IMR-90 (cell line): Measurements from ENCODE around the gene FADS6. TPM values are rescaled to one million over a fixed set of nuclear protein-coding genes. Genes with fewer than 3 reads are reported as not detected.

Experiments
- ATAC-seq: fragments of 200-7000 bp; cut with Tn5 transposase; 2 replicates; pipeline ENCODE4 v1.9.1; 2020; ENCODE audit warnings: low read depth, mild to moderate bottlenecking, moderate library complexity
- BruUV-seq: library from RNA; stranded (reverse); fragments of 400-500 nt; replicated peaks from 2 replicates; lab custom pipeline; 2021; lab: Mats Ljungman, UMichigan
- CTCF ChIA-PET: fragments of 300-600 bp; formaldehyde crosslinking; extraction: SDS; loops from one replicate; lab custom pipeline; 2021; ENCODE audit warnings: antibody characterized with exemption; lab: Yijun Ruan, JAX
- POLR2A ChIA-PET: fragments of 300-600 bp; sonication (Branson Sonifier 250); formaldehyde crosslinking; loops from one replicate; lab custom pipeline; 2022; ENCODE audit warnings: antibody characterized with exemption; ENCODE audit not compliant: unreplicated experiment; lab: Charles Lee
- DNase-seq: peaks from one replicate; pipeline ENCODE4 v3.0.0; 2013
- H2AFZ ChIP-seq: replicated peaks from 2 replicates; pipeline ENCODE3; 2013; ENCODE audit warnings: low read length, mild to moderate bottlenecking; ENCODE audit not compliant: poor library complexity
- H2AK5ac ChIP-seq: 2 replicates; pipeline ENCODE4 v1.6.1; 2013; ENCODE audit warnings: low read depth, low read length, inconsistent platforms
- H2AK9ac ChIP-seq: replicated peaks from 2 replicates; pipeline ENCODE3; 2013; ENCODE audit warnings: mild to moderate bottlenecking, low read depth, low read length, moderate library complexity; ENCODE audit not compliant: poor library complexity
- H2BK120ac ChIP-seq: 2 replicates; pipeline ENCODE4 v1.6.1; 2013; ENCODE audit warnings: low read depth, low read length, inconsistent platforms
- H2BK15ac ChIP-seq: 3 replicates; pipeline ENCODE4 v1.6.1; 2013; ENCODE audit warnings: low read depth, low read length, inconsistent platforms
- H2BK20ac ChIP-seq: 2 replicates; pipeline ENCODE4 v1.6.1; 2013; ENCODE audit warnings: low read depth, mild to moderate bottlenecking, inconsistent platforms, low read length, moderate library complexity
- H2BK5ac ChIP-seq: 2 replicates; pipeline ENCODE4 v1.6.1; 2013; ENCODE audit warnings: mild to moderate bottlenecking, low read depth, low read length, inconsistent platforms; ENCODE audit not compliant: poor library complexity, severe bottlenecking
- H3K14ac ChIP-seq: replicated peaks from 2 replicates; pipeline ENCODE4 v1.6.1; 2013; ENCODE audit warnings: low read depth, low read length, inconsistent platforms
- H3K18ac ChIP-seq: 2 replicates; pipeline ENCODE4 v1.6.1; 2013; ENCODE audit warnings: low read depth, low read length, control low read depth
- H3K23ac ChIP-seq: 2 replicates; pipeline ENCODE4 v1.6.1; 2013; ENCODE audit warnings: low read depth, low read length, inconsistent platforms
- H3K27ac ChIP-seq: 2 replicates; pipeline ENCODE4 v1.5.1; 2013; ENCODE audit warnings: mild to moderate bottlenecking, control low read depth, low read length; ENCODE audit not compliant: insufficient read depth
- H3K27me3 ChIP-seq: 2 replicates; pipeline ENCODE4 v1.6.1; 2013; ENCODE audit warnings: low read length; ENCODE audit not compliant: control insufficient read depth, insufficient read depth
- H3K36me3 ChIP-seq: 2 replicates; pipeline ENCODE4 v1.6.1; 2013; ENCODE audit warnings: low read length, mixed read lengths; ENCODE audit not compliant: control insufficient read depth, insufficient read depth
- H3K4ac ChIP-seq: 2 replicates; pipeline ENCODE4 v1.6.1; 2013; ENCODE audit warnings: low read depth, low read length, inconsistent platforms
- H3K4me1 ChIP-seq: 2 replicates; pipeline ENCODE4 v1.6.1; 2013; ENCODE audit warnings: low read length, mixed read lengths; ENCODE audit not compliant: control insufficient read depth, insufficient read depth
- H3K4me2 ChIP-seq: 2 replicates; pipeline ENCODE4 v1.6.1; 2013; ENCODE audit warnings: low read depth, mild to moderate bottlenecking, control low read depth, low read length, moderate library complexity
- H3K4me3 ChIP-seq: 2 replicates; pipeline ENCODE4 v1.5.1; 2013; ENCODE audit warnings: low read depth, mild to moderate bottlenecking, control low read depth, low read length, moderate library complexity; ENCODE audit not compliant: insufficient read depth
- H3K56ac ChIP-seq: 2 replicates; pipeline ENCODE4 v1.6.1; 2013; ENCODE audit warnings: low read length, inconsistent platforms; ENCODE audit not compliant: insufficient read depth; ENCODE audit errors: extremely low read depth
- H3K79me1 ChIP-seq, 2 experiments: 2 replicates each; pipeline ENCODE4 v1.6.1; 2013; ENCODE audit warnings: low read length in 2 of 2, inconsistent platforms in 1 of 2, low read depth in 1 of 2
- H3K9ac ChIP-seq: 2 replicates; pipeline ENCODE4 v1.6.1; 2013; ENCODE audit warnings: low read depth, low read length, control low read depth
- H3K9me1 ChIP-seq: 2 replicates; pipeline ENCODE4 v1.6.1; 2013; ENCODE audit warnings: low read length, inconsistent platforms; ENCODE audit not compliant: insufficient read depth
- H3K9me3 ChIP-seq: 2 replicates; pipeline ENCODE4 v1.6.1; 2013; ENCODE audit warnings: low read length; ENCODE audit not compliant: control insufficient read depth, insufficient read depth
- H4K20me1 ChIP-seq: 2 replicates; pipeline ENCODE4 v1.6.1; 2013; ENCODE audit warnings: low read length, inconsistent platforms; ENCODE audit not compliant: insufficient read depth
- H4K5ac ChIP-seq: 2 replicates; pipeline ENCODE4 v1.6.1; 2013; ENCODE audit warnings: mild to moderate bottlenecking, low read depth, low read length, control low read depth
- H4K8ac ChIP-seq, 2 experiments: 2 replicates each; pipeline ENCODE4 v1.6.1; 2013; ENCODE audit warnings: low read depth in 2 of 2, low read length in 2 of 2, control low read depth in 1 of 2, inconsistent platforms in 1 of 2
- H4K91ac ChIP-seq: 2 replicates; pipeline ENCODE4 v1.6.1; 2013; ENCODE audit warnings: low read depth, low read length, inconsistent platforms; ENCODE audit not compliant: insufficient read depth
- BHLHE40 ChIP-seq: fragments of 150-350 bp; IDR thresholded peaks from 2 replicates; pipeline ENCODE4 v1.6.1; 2016; ENCODE audit warnings: mild to moderate bottlenecking, low read depth, low read length
- MXI1 ChIP-seq: IDR thresholded peaks from 2 replicates; pipeline ENCODE4 v1.6.1; 2012; ENCODE audit warnings: low read depth, mild to moderate bottlenecking, low read length, moderate library complexity, borderline replicate concordance
- NFE2L2 ChIP-seq: fragments of 150-350 bp; IDR thresholded peaks from 2 replicates; pipeline ENCODE4 v1.6.1; 2016; ENCODE audit warnings: low read depth, mild to moderate bottlenecking, low read length
- RFX5 ChIP-seq: IDR thresholded peaks from 2 replicates; pipeline ENCODE4 v1.8.0; 2012; ENCODE audit warnings: low read depth, mild to moderate bottlenecking, low read length, moderate library complexity
- SMC3 ChIP-seq: fragments of 150-350 bp; IDR thresholded peaks from 2 replicates; pipeline ENCODE4 v1.6.1; 2016; ENCODE audit warnings: low read depth, mild to moderate bottlenecking, antibody characterized with exemption, low read length, moderate library complexity
- WGBS, 2 experiments: methylation state at CpG; one replicate each; pipeline versions ENCODE4 v1.1.5 to v1.1.7; 2013; ENCODE audit warnings: missing lambda C conversion rate in 2 of 2; ENCODE audit not compliant: insufficient read length in 1 of 2; ENCODE audit errors: extremely low coverage in 2 of 2; 5-methylcytosine and 5-hydroxymethylcytosine counted together
- dilution Hi-C: fragments of 300-500 bp; cut with HindIII; formaldehyde crosslinking; loops from one replicate; pipeline ENCODE4 v1.14.3; 2018; ENCODE audit warnings: low sequenced_read_pairs; ENCODE audit not compliant: unreplicated experiment
- in situ Hi-C: fragments of 300-500 bp; cut with MboI; formaldehyde crosslinking; loops from 3 replicates; pipeline ENCODE4 v1.14.3; 2019; ENCODE audit warnings: low sequenced_read_pairs, inconsistent platforms, mixed read lengths
- intact Hi-C: fragments of 100-400 bp; cut with micrococcal nuclease; formaldehyde crosslinking; loops from 2 replicates; pipeline ENCODE4 v1.10.0; 2022
- polyA plus RNA-seq, 3 experiments: library from polyadenylated mRNA; depleted of rRNA; stranded (reverse); fragments of >200 nt; gene quantifications; 2 replicates each; pipeline ENCODE4 v1.2.3, GENCODE V29; 2012; ENCODE audit warnings: low replicate concordance in 1 of 3
- total RNA-seq: library from RNA; depleted of rRNA; stranded (reverse); fragments of >200 nt; gene quantifications from 2 replicates; pipeline ENCODE4 v1.2.3, GENCODE V29; 2012

FADS6 gene
- total and polyA plus RNA-seq, 2 of the 4 experiments (the other 2 are of a cell fraction) = not detected

GRCh38 chr17:74846621-74847020 is 46.8 kb downstream of the FADS6 start:
- intact Hi-C loops = no loop called here
- Histone ChIP-seq H2BK120ac (no peak overlapping the region), H3K56ac (no peak overlapping the region), H2BK20ac (no peak overlapping the region), H3K18ac (no peak overlapping the region), H3K9ac (no peak overlapping the region), H2BK5ac (no peak overlapping the region), H2BK15ac (no peak overlapping the region), H2AK9ac (no peak overlapping the region), H3K27me3 (peaks cover 17% of the 10 kb centered on the region), H3K4me2 (no peak overlapping the region), H3K27ac (no peak overlapping the region), H3K4me3 (no peak overlapping the region), H3K36me3 (no peaks in the 10 kb centered on the region), H4K8ac (no peak overlapping the region), H4K20me1 (no peaks in the 10 kb centered on the region), H3K23ac (no peak overlapping the region), H4K5ac (no peak overlapping the region), H3K9me1 (no peaks in the 10 kb centered on the region), H4K91ac (no peak overlapping the region), H3K79me1 (no peaks in the 10 kb centered on the region), H3K4ac (no peak overlapping the region), H3K14ac (no peak overlapping the region), H3K9me3 (no peaks in the 10 kb centered on the region), H2AFZ (no peak overlapping the region), H3K4me1 (peaks cover 3% of the 10 kb centered on the region; the same call in 1 of the 2 replicates), H2AK5ac (no peak overlapping the region)
- 95% methylated on average over 11 of the region's 16 CpGs; no CpG with 5 or more reads in 1 of the 2 experiments for WGBS, 2 experiments
- in situ Hi-C loops = no loop called here
- ChIA-PET CTCF (no interaction called here), POLR2A (no interaction called here)
- DNase-seq (no peak), ATAC-seq (no peak)
- dilution Hi-C loops = no loop called here
- BruUV-seq = no TSS peak
- TF ChIP-seq RFX5 = no peak
- TF ChIP-seq NFE2L2 = no peak
- no peak for TF ChIP-seq SMC3
- no peak for TF ChIP-seq BHLHE40
- TF ChIP-seq MXI1 = no peak
